Measurements from ENCODE around the gene PODXL2. TPM values are rescaled to one million over a fixed set of nuclear protein-coding genes. Genes with fewer than 3 reads are reported as not detected.

The PODXL2 gene
- total and polyA plus RNA-seq, 2 of the 8 experiments (the other 6 are each of a cell fraction or from before 2014, with no cell fraction given): 27.6 to 31.6 TPM

DNA sequence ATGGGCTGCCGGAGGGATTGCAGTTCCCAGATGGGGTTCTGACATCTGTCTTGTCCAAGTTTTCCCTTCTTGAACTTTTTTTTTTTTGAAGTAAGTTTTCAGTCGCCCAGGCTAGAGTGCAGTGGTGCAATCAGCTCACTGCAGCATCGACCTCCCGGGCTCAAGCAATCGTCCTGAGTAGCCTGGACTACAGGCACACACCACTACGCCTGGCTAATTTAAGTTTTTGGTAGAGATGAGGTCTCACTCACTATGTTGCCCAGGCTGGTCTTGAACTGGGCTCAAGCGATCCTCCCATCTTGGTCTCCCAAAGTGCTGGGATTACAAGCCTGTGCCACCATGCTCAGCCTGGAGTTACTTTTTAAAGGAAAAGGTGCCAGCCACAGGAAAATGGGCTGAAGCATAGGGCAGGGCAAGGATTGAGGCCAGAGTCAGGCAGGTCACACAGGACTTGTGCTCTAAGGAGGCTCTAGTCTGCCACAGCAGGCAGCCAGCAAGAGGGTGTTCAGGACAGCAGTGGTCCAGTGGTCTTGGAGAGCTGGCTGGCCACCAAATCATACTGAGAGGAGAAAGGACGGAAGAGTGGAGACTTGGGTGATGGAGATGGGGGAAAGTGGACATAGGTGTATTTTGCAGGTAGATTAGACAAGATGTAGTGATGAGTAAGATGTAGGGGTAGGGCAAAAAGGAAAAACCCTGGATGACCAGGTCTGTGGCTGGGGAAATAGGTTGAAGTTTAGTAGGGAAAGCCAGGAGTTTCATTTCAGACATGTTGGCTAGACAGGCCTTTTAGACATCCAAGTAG, 6.0 kb upstream of the PODXL2 start:
- H2BK120ac ChIP-seq (replicated peaks; ENCODE audit: low read depth, low read length): no peak overlapping the region
- peaks cover 6 to 20% of the 10 kb centered on the region in 2 experiments for H4K20me1 ChIP-seq (replicated peaks in 1 of 2; ENCODE audit: control insufficient read depth in 1 of 2, insufficient read depth in 2 of 2, low read length in 2 of 2)
- H3K4me2 ChIP-seq (ENCODE audit: insufficient read depth in 1 of 2, low read depth in 2 of 2, low read length in 2 of 2): no peak overlapping the region
- H4K91ac ChIP-seq (replicated peaks; ENCODE audit: insufficient read length, low read length): no peak overlapping the region
- no peak for DNase-seq (ENCODE audit: low read depth in 1 of 2, low spot score in 2 of 2)
- no peak overlapping the region for H2AFZ ChIP-seq (ENCODE audit: low read length)
- no peak overlapping the region for H3K9ac ChIP-seq (replicated peaks in 1 of 4; ENCODE audit: extremely low read depth in 1 of 4, low read depth in 3 of 4, low read length in 3 of 4)
- H3K4me1 ChIP-seq (replicated peaks in 1 of 4; ENCODE audit: control insufficient read depth in 3 of 4, insufficient read depth in 4 of 4, low read length in 3 of 4): no peaks in the 10 kb centered on the region
- POLR2A ChIA-PET (ENCODE audit: partially characterized antibody): interaction anchor here (0.9 to 8.6 kb wide), 3 partner anchors 16 to 34 kb away, joined by 7 to 182 read pairs (median 71); partner anchors contain the start of gene MCM2
- H3K79me2 ChIP-seq (ENCODE audit: control insufficient read depth in 1 of 2, insufficient read depth in 2 of 2, low read length in 2 of 2): no peaks in the 10 kb centered on the region
- CTCF ChIA-PET (ENCODE audit: partially characterized antibody): interaction anchor here (0.6 to 2.0 kb wide), 5 partner anchors 20 to 48 kb away, joined by 3 to 16 read pairs (median 3); partner anchors contain the start of gene TPRA1
- H3K4me3 ChIP-seq (ENCODE audit: extremely low read depth in 1 of 4, insufficient read depth in 2 of 4, low read depth in 3 of 4, low read length in 4 of 4): no peak overlapping the region
- no peak overlapping the region for H3K23ac ChIP-seq (ENCODE audit: insufficient read length)
- H2BK5ac ChIP-seq (ENCODE audit: low read depth, low read length): no peak overlapping the region
- H2AK5ac ChIP-seq (ENCODE audit: low read depth, low read length): no peak overlapping the region
- no peak overlapping the region for H4K8ac ChIP-seq (ENCODE audit: extremely low read depth, insufficient read depth, low read length)
- no peak overlapping the region for H3K14ac ChIP-seq (ENCODE audit: insufficient read length)
- no peak overlapping the region for H2BK20ac ChIP-seq (ENCODE audit: low read length)
- no peaks in the 10 kb centered on the region; the same call in 1 of the 2 replicates for H3K79me1 ChIP-seq (ENCODE audit: low read depth, low read length)
- H2BK12ac ChIP-seq (ENCODE audit: low read depth, low read length): no peak overlapping the region
- H3K36me3 ChIP-seq (ENCODE audit: control insufficient read depth in 2 of 4, insufficient read depth in 4 of 4, low read length in 3 of 4): peaks cover 31 to 45% (median 41%) of the 10 kb centered on the region in 4 experiments
- 93% methylated on average over 8 of the region's 8 CpGs; no CpG with 5 or more reads in 1 of the 2 experiments for WGBS, 2 experiments (ENCODE audit: extremely low coverage in 1 of 2, insufficient coverage in 1 of 2, insufficient read length in 1 of 2, insufficient replicate concordance in 2 of 2, low coverage in 1 of 2, low lambda C conversion rate in 2 of 2, missing lambda C conversion rate in 1 of 2)
- no peak overlapping the region for H3K27ac ChIP-seq (ENCODE audit: low read depth, low read length)
- FAIRE-seq: no peak
- H3K56ac ChIP-seq (replicated peaks; ENCODE audit: insufficient read length, low read depth, low read length): no peak overlapping the region
- H3K4ac ChIP-seq (replicated peaks; ENCODE audit: insufficient read length, low read depth, low read length): no peak overlapping the region
- peaks cover 3 to 14% (median 10%) of the 10 kb centered on the region in 4 experiments for H3K27me3 ChIP-seq (replicated peaks in 1 of 4; ENCODE audit: control insufficient read depth in 3 of 4, extremely low read depth in 1 of 4, insufficient read depth in 3 of 4, low read length in 3 of 4)
- no peak overlapping the region for H2BK15ac ChIP-seq (ENCODE audit: low read length)
- H3K23me2 ChIP-seq (ENCODE audit: low read depth, low read length): no peaks in the 10 kb centered on the region
- H4K5ac ChIP-seq (ENCODE audit: insufficient read length, low read depth, low read length): no peak overlapping the region
- H3K18ac ChIP-seq (ENCODE audit: extremely low read depth, low read length): no peak overlapping the region
- peaks cover 0 to under 1% of the 10 kb centered on the region in 2 experiments; a peak in 1 of 4 replicates for H3K9me3 ChIP-seq (ENCODE audit: insufficient read depth in 2 of 2, low read depth in 1 of 2, low read length in 1 of 2)
- TF ChIP-seq FOSL1 (IDR thresholded peaks at IDR 0.05; ENCODE audit: insufficient read depth, low read depth, low read length): no peak
- TF ChIP-seq TCF12 (IDR thresholded peaks at IDR 0.05; ENCODE audit: low read depth, low read length): no peak
- TF ChIP-seq SUZ12 (IDR thresholded peaks at IDR 0.05; ENCODE audit: low read length): no peak
- TF ChIP-seq TEAD4 (IDR thresholded peaks at IDR 0.05; ENCODE audit: low read depth, low read length): no peak
- TF ChIP-seq, protein P1, sequence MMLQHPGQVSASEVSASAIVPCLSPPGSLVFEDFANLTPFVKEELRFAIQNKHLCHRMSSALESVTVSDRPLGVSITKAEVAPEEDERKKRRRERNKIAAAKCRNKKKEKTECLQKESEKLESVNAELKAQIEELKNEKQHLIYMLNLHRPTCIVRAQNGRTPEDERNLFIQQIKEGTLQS (IDR thresholded peaks at IDR 0.05; ENCODE audit: insufficient read depth, low read depth, low read length): no peak
- TF ChIP-seq TAF7 (optimal IDR thresholded peaks at IDR 0.05; ENCODE audit: borderline replicate concordance, low read depth, low read length): no peak
- TF ChIP-seq CHD1 (IDR thresholded peaks at IDR 0.05; ENCODE audit: low read depth, low read length): no peak
- no peak for TF ChIP-seq HDAC6 (IDR thresholded peaks at IDR 0.05; ENCODE audit: low read depth, low read length)

Measured in H1 (cell line).